Measurements from ENCODE around the gene PSMD5.
"Not testable (repeated sequence)": the region's sequence is repeated elsewhere in the genome, so short reads cannot be mapped to it uniquely, and the experiment has no call there.

PSMD5 gene

GRCh38 chr9:120815075-120815474 is 27.6 kb downstream of the PSMD5 start:
- no peak for DNase-seq (ENCODE audit: low read depth in 4 of 4, low spot score in 1 of 4)

- no peak for DNase-seq (ENCODE audit: low read depth in 4 of 4, low spot score in 1 of 4)
Observed at GRCh38 chr9:120808931-120809330, 33.8 kb downstream of the PSMD5 start.

GRCh38 chr9:120807607-120808379 is 34.9 kb downstream of the PSMD5 start:
- DNase-seq (ENCODE audit: low read depth in 4 of 4, low spot score in 1 of 4), result no peak

GRCh38 chr9:120804784-120805363 is 37.8 kb downstream of the PSMD5 start:
- DNase-seq (ENCODE audit: low read depth in 4 of 4, low spot score in 1 of 4), result not testable (repeated sequence)

- DNase-seq (ENCODE audit: low read depth in 4 of 4, low spot score in 1 of 4), result no peak
Observed at GRCh38 chr9:120801441-120801840, 41.3 kb downstream of the PSMD5 start.

- peak; percentile 75 to 88 (median 80) for DNase-seq (ENCODE audit: low read depth in 4 of 4, low spot score in 1 of 4)
Observed at GRCh38 chr9:120792898-120793765, 49.6 kb downstream of the PSMD5 start, which contains the start of gene FBXW2. Gene FBXW2 (minus strand): TSS chr9:120793416. CDS start chr9:120788258, 5,158 bp downstream.

- no peak for DNase-seq (ENCODE audit: low read depth in 4 of 4, low spot score in 1 of 4)
Observed at GRCh38 chr9:120791161-120791560, 51.6 kb downstream of the PSMD5 start.

GRCh38 chr9:120787933-120788332 is 54.8 kb downstream of the PSMD5 start:
- no peak for DNase-seq (ENCODE audit: low read depth in 4 of 4, low spot score in 1 of 4)

- no peak for DNase-seq (ENCODE audit: low read depth in 4 of 4, low spot score in 1 of 4)
Observed at GRCh38 chr9:120783602-120784047, 59.1 kb downstream of the PSMD5 start.

- no peak for DNase-seq (ENCODE audit: low read depth in 4 of 4, low spot score in 1 of 4)
Observed at GRCh38 chr9:120781236-120781635, 61.5 kb downstream of the PSMD5 start.

- DNase-seq (ENCODE audit: low read depth in 4 of 4, low spot score in 1 of 4), result no peak
Observed at GRCh38 chr9:120780367-120780766, 62.4 kb downstream of the PSMD5 start.

- DNase-seq (ENCODE audit: low read depth in 4 of 4, low spot score in 1 of 4), result no peak
Observed at GRCh38 chr9:120779227-120779626, 63.5 kb downstream of the PSMD5 start.

- DNase-seq (ENCODE audit: low read depth in 4 of 4, low spot score in 1 of 4), result no peak
Observed at GRCh38 chr9:120778758-120779157, 64.0 kb downstream of the PSMD5 start.

- no peak for DNase-seq (ENCODE audit: low read depth in 4 of 4, low spot score in 1 of 4)
Observed at GRCh38 chr9:120777229-120777628, 65.5 kb downstream of the PSMD5 start.

- DNase-seq (ENCODE audit: low read depth in 4 of 4, low spot score in 1 of 4), result no peak
Observed at GRCh38 chr9:120776788-120777187, 65.9 kb downstream of the PSMD5 start.

- DNase-seq (ENCODE audit: low read depth in 4 of 4, low spot score in 1 of 4), result no peak
Observed at GRCh38 chr9:120775859-120776258, 66.9 kb downstream of the PSMD5 start.

- DNase-seq (ENCODE audit: low read depth in 4 of 4, low spot score in 1 of 4), result no peak
Observed at GRCh38 chr9:120774719-120775118, 68.0 kb downstream of the PSMD5 start.

- no peak for DNase-seq (ENCODE audit: low read depth in 4 of 4, low spot score in 1 of 4)
Observed at GRCh38 chr9:120773256-120773655, 69.5 kb downstream of the PSMD5 start.

GRCh38 chr9:120770931-120771330 is 71.8 kb downstream of the PSMD5 start:
- no peak for DNase-seq (ENCODE audit: low read depth in 4 of 4, low spot score in 1 of 4)

GRCh38 chr9:120768886-120769285 is 73.8 kb downstream of the PSMD5 start:
- no peak for DNase-seq (ENCODE audit: low read depth in 4 of 4, low spot score in 1 of 4)

- DNase-seq (ENCODE audit: low read depth in 4 of 4, low spot score in 1 of 4), result no peak
Observed at GRCh38 chr9:120768247-120768646, 74.5 kb downstream of the PSMD5 start.

- DNase-seq (ENCODE audit: low read depth in 4 of 4, low spot score in 1 of 4), result no peak
Observed at GRCh38 chr9:120767451-120767850, 75.3 kb downstream of the PSMD5 start.
